Measurements from ENCODE around the gene HACD2.

The HACD2 gene

GRCh38 chr3:123527046-123527445 lies 57.8 kb downstream of the HACD2 start:
- Histone ChIP-seq H3K27me3 (ENCODE audit: control insufficient read depth in 1 of 2, insufficient read depth in 1 of 2, low read length in 2 of 2) (no peaks in the 10 kb centered on the region), H2BK15ac (ENCODE audit: low read depth, poor library complexity, severe bottlenecking) (no peak overlapping the region), H3K23ac (ENCODE audit: low read length in 2 of 2) (no peak overlapping the region), H4K8ac (ENCODE audit: low read length) (no peak overlapping the region), H3K4me3 (ENCODE audit: insufficient read depth in 1 of 2, low read depth in 1 of 2, low read length in 2 of 2) (no peak overlapping the region), H3K36me3 (ENCODE audit: control insufficient read depth in 1 of 2, insufficient read depth in 2 of 2, low read depth in 1 of 2, low read length in 2 of 2) (peaks cover 9 to 28% of the 10 kb centered on the region in 2 experiments), H3K4ac (ENCODE audit: low read depth in 1 of 2, low read length in 2 of 2) (no peak overlapping the region), H2BK12ac (ENCODE audit: low read length in 2 of 2) (no peak overlapping the region), H3K9ac (ENCODE audit: low read length) (no peak overlapping the region), H3K9me3 (ENCODE audit: control insufficient read depth, low read length) (no peaks in the 10 kb centered on the region), H3K4me1 (ENCODE audit: control insufficient read depth, insufficient read depth, low read depth, low read length) (peaks cover 3% of the 10 kb centered on the region), H4K91ac (ENCODE audit: low read length) (no peak overlapping the region), H3K79me1 (replicated peaks; ENCODE audit: low read length, poor library complexity, severe bottlenecking) (peaks cover 11% of the 10 kb centered on the region), H3K4me2 (ENCODE audit: low read length, poor library complexity, severe bottlenecking) (no peak overlapping the region), H2BK5ac (ENCODE audit: low read depth, low read length, poor library complexity, severe bottlenecking) (no peak overlapping the region), H2AFZ (ENCODE audit: low read depth, low read length) (no peak overlapping the region), H2AK5ac (ENCODE audit: low read length, severe bottlenecking) (no peak overlapping the region), H3K14ac (ENCODE audit: low read length in 2 of 2) (no peak overlapping the region), H2BK120ac (ENCODE audit: low read depth, low read length) (no peak overlapping the region), H3K18ac (ENCODE audit: low read depth in 1 of 2, low read length in 2 of 2) (no peak overlapping the region), H3K27ac (ENCODE audit: low read length, poor library complexity, severe bottlenecking) (no peak overlapping the region)
- no peak for DNase-seq
- 95% methylated on average over 3 of the region's 3 CpGs for WGBS

DNA sequence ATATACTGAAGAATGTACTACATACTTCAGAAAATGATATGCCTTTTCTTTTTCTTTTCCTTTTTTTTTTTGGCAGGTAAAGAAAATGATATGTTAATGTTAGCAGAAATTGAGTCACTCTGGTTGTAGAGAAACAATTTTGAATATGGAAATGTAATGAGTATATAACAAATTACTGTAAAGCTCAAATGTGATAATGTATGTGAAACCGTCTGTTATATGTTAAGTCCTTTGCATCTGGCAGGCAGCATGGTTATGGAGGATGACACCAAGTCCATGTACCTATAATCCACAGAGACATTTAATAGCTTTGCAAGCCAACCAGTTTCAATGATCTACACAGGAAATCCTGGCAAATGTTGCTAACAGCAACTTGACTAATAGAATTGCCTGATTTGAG lies 58.4 kb downstream of the HACD2 start:
- Histone ChIP-seq H3K27ac (ENCODE audit: low read length, poor library complexity, severe bottlenecking) (no peak overlapping the region), H3K4ac (ENCODE audit: low read depth in 1 of 2, low read length in 2 of 2) (no peak overlapping the region), H2BK15ac (ENCODE audit: low read depth, poor library complexity, severe bottlenecking) (no peak overlapping the region), H3K27me3 (ENCODE audit: control insufficient read depth in 1 of 2, insufficient read depth in 1 of 2, low read length in 2 of 2) (no peaks in the 10 kb centered on the region), H3K4me3 (ENCODE audit: insufficient read depth in 1 of 2, low read depth in 1 of 2, low read length in 2 of 2) (no peak overlapping the region), H3K23ac (ENCODE audit: low read length in 2 of 2) (no peak overlapping the region), H3K9me3 (ENCODE audit: control insufficient read depth, low read length) (no peaks in the 10 kb centered on the region), H3K79me1 (replicated peaks; ENCODE audit: low read length, poor library complexity, severe bottlenecking) (peaks cover 12% of the 10 kb centered on the region), H2AK5ac (ENCODE audit: low read length, severe bottlenecking) (no peak overlapping the region), H4K91ac (ENCODE audit: low read length) (no peak overlapping the region), H3K4me1 (ENCODE audit: control insufficient read depth, insufficient read depth, low read depth, low read length) (peaks cover 5% of the 10 kb centered on the region), H3K4me2 (ENCODE audit: low read length, poor library complexity, severe bottlenecking) (no peak overlapping the region), H2AFZ (ENCODE audit: low read depth, low read length) (no peak overlapping the region), H3K14ac (ENCODE audit: low read length in 2 of 2) (no peak overlapping the region), H2BK5ac (ENCODE audit: low read depth, low read length, poor library complexity, severe bottlenecking) (no peak overlapping the region), H3K18ac (ENCODE audit: low read depth in 1 of 2, low read length in 2 of 2) (no peak overlapping the region), H3K9ac (ENCODE audit: low read length) (no peak overlapping the region), H2BK120ac (ENCODE audit: low read depth, low read length) (no peak overlapping the region), H3K36me3 (ENCODE audit: control insufficient read depth in 1 of 2, insufficient read depth in 2 of 2, low read depth in 1 of 2, low read length in 2 of 2) (peaks cover 9 to 28% of the 10 kb centered on the region in 2 experiments), H4K8ac (ENCODE audit: low read length) (no peak overlapping the region), H2BK12ac (ENCODE audit: low read length in 2 of 2) (no peak overlapping the region)
- no CpG with 5 or more reads among the region's 1 CpG for WGBS
- DNase-seq, result no peak

- Histone ChIP-seq H3K9ac (ENCODE audit: low read length) (no peak overlapping the region), H2BK120ac (ENCODE audit: low read depth, low read length) (no peak overlapping the region), H4K91ac (ENCODE audit: low read length) (no peak overlapping the region), H3K4me3 (ENCODE audit: insufficient read depth in 1 of 2, low read depth in 1 of 2, low read length in 2 of 2) (no peak overlapping the region), H3K36me3 (ENCODE audit: control insufficient read depth in 1 of 2, insufficient read depth in 2 of 2, low read depth in 1 of 2, low read length in 2 of 2) (peaks cover 9 to 28% of the 10 kb centered on the region in 2 experiments), H3K4me2 (ENCODE audit: low read length, poor library complexity, severe bottlenecking) (no peak overlapping the region), H2BK12ac (ENCODE audit: low read length in 2 of 2) (no peak overlapping the region), H3K14ac (ENCODE audit: low read length in 2 of 2) (no peak overlapping the region), H4K8ac (ENCODE audit: low read length) (no peak overlapping the region), H3K27ac (ENCODE audit: low read length, poor library complexity, severe bottlenecking) (no peak overlapping the region), H2AFZ (ENCODE audit: low read depth, low read length) (no peak overlapping the region), H2BK5ac (ENCODE audit: low read depth, low read length, poor library complexity, severe bottlenecking) (no peak overlapping the region), H2AK5ac (ENCODE audit: low read length, severe bottlenecking) (no peak overlapping the region), H3K4ac (ENCODE audit: low read depth in 1 of 2, low read length in 2 of 2) (no peak overlapping the region), H3K27me3 (ENCODE audit: control insufficient read depth in 1 of 2, insufficient read depth in 1 of 2, low read length in 2 of 2) (no peaks in the 10 kb centered on the region), H3K4me1 (ENCODE audit: control insufficient read depth, insufficient read depth, low read depth, low read length) (peaks cover 6% of the 10 kb centered on the region), H3K9me3 (ENCODE audit: control insufficient read depth, low read length) (no peaks in the 10 kb centered on the region), H3K79me1 (replicated peaks; ENCODE audit: low read length, poor library complexity, severe bottlenecking) (peaks cover 10% of the 10 kb centered on the region), H2BK15ac (ENCODE audit: low read depth, poor library complexity, severe bottlenecking) (no peak overlapping the region), H3K23ac (ENCODE audit: low read length in 2 of 2) (no peak overlapping the region), H3K18ac (ENCODE audit: low read depth in 1 of 2, low read length in 2 of 2) (no peak overlapping the region)
- 97% methylated on average over 2 of the region's 3 CpGs for WGBS
- no peak for DNase-seq
Observed at GRCh38 chr3:123525433-123525832, 59.4 kb downstream of the HACD2 start.

GRCh38 chr3:123524981-123525380 lies 59.9 kb downstream of the HACD2 start:
- H3K27ac ChIP-seq (ENCODE audit: low read length, poor library complexity, severe bottlenecking), result no peak overlapping the region
- no peak overlapping the region for H2AFZ ChIP-seq (ENCODE audit: low read depth, low read length)
- H3K14ac ChIP-seq (ENCODE audit: low read length in 2 of 2), result no peak overlapping the region
- WGBS, result 85% methylated on average over 4 of the region's 4 CpGs
- no peak for DNase-seq
- H2AK5ac ChIP-seq (ENCODE audit: low read length, severe bottlenecking), result no peak overlapping the region
- H3K79me1 ChIP-seq (replicated peaks; ENCODE audit: low read length, poor library complexity, severe bottlenecking), result peaks cover 8% of the 10 kb centered on the region
- H2BK120ac ChIP-seq (ENCODE audit: low read depth, low read length), result no peak overlapping the region
- H2BK15ac ChIP-seq (ENCODE audit: low read depth, poor library complexity, severe bottlenecking), result no peak overlapping the region
- H3K4ac ChIP-seq (ENCODE audit: low read depth in 1 of 2, low read length in 2 of 2), result no peak overlapping the region
- peaks cover 6% of the 10 kb centered on the region for H3K4me1 ChIP-seq (ENCODE audit: control insufficient read depth, insufficient read depth, low read depth, low read length)
- H4K91ac ChIP-seq (ENCODE audit: low read length), result no peak overlapping the region
- H2BK12ac ChIP-seq (ENCODE audit: low read length in 2 of 2), result no peak overlapping the region
- no peak overlapping the region for H3K4me3 ChIP-seq (ENCODE audit: insufficient read depth in 1 of 2, low read depth in 1 of 2, low read length in 2 of 2)
- no peak overlapping the region for H3K9ac ChIP-seq (ENCODE audit: low read length)
- no peak overlapping the region for H3K18ac ChIP-seq (ENCODE audit: low read depth in 1 of 2, low read length in 2 of 2)
- no peak overlapping the region for H4K8ac ChIP-seq (ENCODE audit: low read length)
- peaks cover 9 to 28% of the 10 kb centered on the region in 2 experiments for H3K36me3 ChIP-seq (ENCODE audit: control insufficient read depth in 1 of 2, insufficient read depth in 2 of 2, low read depth in 1 of 2, low read length in 2 of 2)
- no peaks in the 10 kb centered on the region for H3K9me3 ChIP-seq (ENCODE audit: control insufficient read depth, low read length)
- H3K4me2 ChIP-seq (ENCODE audit: low read length, poor library complexity, severe bottlenecking), result no peak overlapping the region
- no peaks in the 10 kb centered on the region for H3K27me3 ChIP-seq (ENCODE audit: control insufficient read depth in 1 of 2, insufficient read depth in 1 of 2, low read length in 2 of 2)
- H3K23ac ChIP-seq (ENCODE audit: low read length in 2 of 2), result no peak overlapping the region
- H2BK5ac ChIP-seq (ENCODE audit: low read depth, low read length, poor library complexity, severe bottlenecking), result no peak overlapping the region

Measured in mesenchymal stem cell (in vitro differentiated cells and primary cell).